Measurements from ENCODE around the gene LINGO3.

The LINGO3 gene

DNA sequence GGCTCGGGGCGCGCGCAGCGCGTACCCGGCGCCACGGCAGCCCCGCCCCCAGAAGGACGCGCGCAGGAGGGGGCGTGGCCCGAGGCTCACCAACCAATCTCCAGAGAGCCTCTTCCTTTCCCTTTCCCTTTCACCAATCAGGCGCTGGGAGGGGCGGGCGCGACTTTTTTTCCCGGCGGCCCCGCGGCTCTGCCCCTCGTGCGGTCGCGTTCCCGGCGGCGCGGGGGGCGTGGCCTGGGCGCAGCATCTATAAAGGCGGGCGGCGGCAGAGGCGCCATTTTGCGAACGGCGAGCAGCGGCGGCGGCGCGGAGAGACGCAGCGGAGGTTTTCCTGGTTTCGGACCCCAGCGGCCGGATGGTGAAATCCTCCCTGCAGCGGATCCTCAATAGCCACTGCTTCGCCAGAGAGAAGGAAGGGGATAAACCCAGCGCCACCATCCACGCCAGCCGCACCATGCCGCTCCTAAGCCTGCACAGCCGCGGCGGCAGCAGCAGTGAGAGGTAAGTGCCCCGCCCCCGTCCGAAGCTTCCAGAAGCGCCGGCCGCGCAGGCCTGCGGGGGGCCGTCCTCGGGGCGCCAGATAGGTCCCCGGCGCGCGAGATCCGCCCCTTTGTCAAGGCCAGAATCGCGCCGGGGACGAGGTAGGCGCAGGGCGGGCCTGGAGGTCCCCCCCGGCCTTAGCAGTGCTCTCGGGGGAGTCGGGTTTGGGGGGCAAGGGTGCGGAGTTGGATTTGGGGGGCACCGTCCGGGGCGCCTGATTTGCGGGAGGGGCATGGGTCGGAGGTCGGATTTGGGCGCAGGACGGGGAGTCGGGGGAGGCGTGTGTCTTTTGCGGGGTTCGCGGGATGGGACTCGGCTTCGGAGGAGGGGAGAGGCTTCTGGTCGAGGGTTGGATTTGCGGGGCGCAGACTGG lies 38.5 kb downstream of the LINGO3 start:
- H3K9me3 ChIP-seq (ENCODE audit: control insufficient read depth, insufficient read depth, low read length), result no peaks in the 10 kb centered on the region
- H3K4me1 ChIP-seq (ENCODE audit: insufficient read depth, low read length), result no peaks in the 10 kb centered on the region
- peak overlapping the region; percentile 99 for H3K9ac ChIP-seq (ENCODE audit: low read depth, low read length)
- H3K36me3 ChIP-seq (ENCODE audit: insufficient read depth, low read length), result peaks cover 5% of the 10 kb centered on the region

DNA sequence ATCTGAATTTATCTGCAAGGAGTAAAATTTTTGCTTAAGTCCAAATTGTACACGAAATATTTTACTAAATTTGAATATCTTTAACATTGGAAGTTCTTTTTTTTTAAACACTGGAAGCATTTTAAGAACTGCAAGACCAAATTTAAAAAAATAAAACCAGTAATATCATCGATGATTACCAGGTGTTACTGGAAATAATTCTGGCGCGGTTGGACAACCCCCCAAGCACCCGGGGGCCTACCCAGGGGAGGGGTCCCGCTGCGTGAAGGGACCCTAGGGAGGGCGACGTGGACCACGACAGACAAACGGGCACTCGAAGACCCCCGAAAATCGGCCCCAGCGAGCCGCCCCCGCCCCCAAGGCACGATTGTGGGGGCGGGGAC lies 39.1 kb downstream of the LINGO3 start:
- H3K4me1 ChIP-seq (ENCODE audit: insufficient read depth, low read length), result no peaks in the 10 kb centered on the region
- peaks cover 5% of the 10 kb centered on the region for H3K36me3 ChIP-seq (ENCODE audit: insufficient read depth, low read length)
- H3K9ac ChIP-seq (ENCODE audit: low read depth, low read length), result peak overlapping the region; percentile 97
- no peaks in the 10 kb centered on the region for H3K9me3 ChIP-seq (ENCODE audit: control insufficient read depth, insufficient read depth, low read length)

DNA sequence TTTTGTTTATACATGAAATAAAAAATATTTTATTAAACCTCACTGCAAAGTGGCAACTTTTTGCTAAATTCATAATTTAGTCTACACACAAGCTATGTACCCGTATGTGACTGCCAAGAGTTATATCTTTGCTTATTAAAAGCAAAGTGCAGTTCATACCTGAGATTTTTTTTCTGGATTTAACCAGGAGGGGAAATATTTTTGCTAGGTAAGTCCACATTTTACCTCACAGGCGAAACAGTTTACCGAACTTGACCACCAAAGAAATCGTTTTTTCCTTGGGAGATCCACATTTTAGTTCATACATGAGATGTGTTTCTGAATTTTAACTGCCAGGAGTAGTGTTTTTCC lies 39.5 kb downstream of the LINGO3 start:
- no peaks in the 10 kb centered on the region for H3K4me1 ChIP-seq (ENCODE audit: insufficient read depth, low read length)
- H3K36me3 ChIP-seq (ENCODE audit: insufficient read depth, low read length), result peaks cover 5% of the 10 kb centered on the region

DNA sequence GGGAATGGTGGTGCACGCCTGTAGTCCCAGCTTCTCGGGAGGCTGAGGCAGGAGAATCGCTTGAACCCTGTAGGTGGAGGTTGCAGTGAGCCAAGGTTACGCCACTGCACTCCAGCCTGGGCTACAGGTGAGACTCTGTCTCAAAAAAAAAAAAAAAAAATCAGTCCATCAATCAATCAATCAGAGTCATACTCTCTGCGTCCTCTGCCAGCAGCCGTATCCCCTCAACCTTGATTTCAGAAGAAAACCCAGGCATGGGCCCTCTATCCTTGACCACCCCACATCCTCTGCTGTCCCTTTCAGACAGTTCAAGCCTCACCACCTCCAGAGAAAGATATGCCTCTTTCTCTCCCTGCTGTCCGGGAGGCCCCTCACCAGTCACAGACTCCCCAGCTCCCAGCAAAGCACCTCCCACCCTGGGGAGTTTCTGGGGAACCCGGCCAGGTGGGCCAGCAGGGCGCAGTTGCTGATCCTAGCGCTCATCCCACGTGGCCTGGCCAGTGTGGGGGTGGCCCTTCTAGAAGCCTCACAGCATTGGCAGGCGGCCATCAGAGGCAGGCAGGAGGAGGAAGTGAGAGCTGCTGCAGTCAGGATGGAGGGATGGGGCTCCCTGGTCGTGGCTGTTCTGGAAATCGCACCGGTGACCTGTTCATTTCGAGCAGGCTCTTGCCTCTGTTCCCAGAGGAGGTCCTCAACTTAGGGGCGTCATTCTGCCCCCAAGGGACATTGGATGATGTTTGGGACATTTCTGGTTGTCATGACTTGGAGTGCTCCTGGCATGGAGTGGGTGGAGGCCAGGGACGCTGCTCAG lies 41.6 kb downstream of the LINGO3 start:
- H3K9ac ChIP-seq (ENCODE audit: low read depth, low read length), result no peak overlapping the region
- H3K36me3 ChIP-seq (ENCODE audit: insufficient read depth, low read length), result no peaks in the 10 kb centered on the region
- no peaks in the 10 kb centered on the region for H3K9me3 ChIP-seq (ENCODE audit: control insufficient read depth, insufficient read depth, low read length)
- no peaks in the 10 kb centered on the region for H3K4me1 ChIP-seq (ENCODE audit: insufficient read depth, low read length)

More for the DNA sequence above, 39.5 kb downstream of the LINGO3 start:
- Histone ChIP-seq H3K9me3 (ENCODE audit: control insufficient read depth, insufficient read depth, low read length) (no peaks in the 10 kb centered on the region), H3K9ac (ENCODE audit: low read depth, low read length) (peak overlapping the region; percentile 97)

DNA sequence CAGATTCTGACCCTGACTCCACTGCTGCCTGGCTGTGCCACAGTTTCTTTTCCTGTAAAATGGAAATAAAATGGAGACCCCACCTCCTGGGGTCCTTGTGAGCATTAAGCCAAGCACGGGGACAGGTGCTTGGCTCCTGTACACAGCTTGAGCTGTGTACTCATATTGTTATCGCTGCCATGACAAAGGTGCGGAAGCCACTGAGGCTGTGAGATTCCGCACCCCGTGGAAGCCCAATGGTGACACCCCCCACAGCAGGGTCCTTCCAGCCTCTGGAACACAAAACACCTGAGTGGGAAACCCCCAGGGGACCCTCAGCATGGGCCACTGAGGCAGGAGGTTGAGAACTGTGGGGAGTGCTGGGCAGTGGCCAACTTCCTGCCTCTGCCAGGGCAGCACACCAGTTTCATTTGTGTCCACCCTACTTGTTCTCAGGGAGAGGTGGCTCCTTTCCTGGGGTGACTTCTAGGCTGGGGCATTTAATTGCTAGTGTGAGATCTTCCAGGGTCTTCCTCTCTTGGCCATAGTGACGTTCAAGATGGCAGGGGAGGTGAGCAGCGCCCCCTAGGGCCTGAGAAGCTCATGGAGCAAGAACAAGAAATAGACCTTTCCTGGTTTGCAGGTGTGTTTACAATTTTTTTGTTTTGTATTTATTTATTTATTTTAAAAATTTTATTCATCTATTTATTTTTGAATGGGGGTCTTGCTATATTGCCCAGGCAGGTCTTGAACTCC lies 46.3 kb downstream of the LINGO3 start:
- no peaks in the 10 kb centered on the region for H3K36me3 ChIP-seq (ENCODE audit: insufficient read depth, low read length)
- no peaks in the 10 kb centered on the region for H3K4me1 ChIP-seq (ENCODE audit: insufficient read depth, low read length)
- H3K9ac ChIP-seq (ENCODE audit: low read depth, low read length), result no peak overlapping the region
- no peaks in the 10 kb centered on the region for H3K9me3 ChIP-seq (ENCODE audit: control insufficient read depth, insufficient read depth, low read length)

DNA sequence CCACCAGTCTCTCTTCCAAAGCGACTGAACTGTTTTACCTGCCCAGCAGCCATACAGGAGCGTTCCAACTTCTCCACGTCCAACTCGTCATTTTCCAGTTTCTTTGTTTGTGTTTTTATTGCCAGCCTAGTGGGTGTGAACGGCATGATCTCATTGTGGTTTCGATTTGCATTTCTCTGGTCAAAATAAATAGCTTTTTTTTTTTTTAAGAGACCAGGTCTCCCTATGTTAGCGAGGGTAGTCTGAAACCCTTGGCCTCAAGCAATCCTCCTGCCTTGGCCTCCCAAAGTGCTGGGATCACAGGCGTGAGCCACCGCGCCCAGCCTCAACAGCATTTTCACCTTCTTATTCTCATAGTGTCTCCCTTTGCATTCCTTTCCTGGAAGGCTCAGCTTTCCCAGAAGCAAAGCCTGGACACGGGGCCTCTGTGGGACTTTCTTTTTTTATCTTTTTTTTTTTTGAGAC lies 47.6 kb downstream of the LINGO3 start:
- Histone ChIP-seq H3K9ac (ENCODE audit: low read depth, low read length) (no peak overlapping the region), H3K4me1 (ENCODE audit: insufficient read depth, low read length) (no peaks in the 10 kb centered on the region), H3K9me3 (ENCODE audit: control insufficient read depth, insufficient read depth, low read length) (no peaks in the 10 kb centered on the region), H3K36me3 (ENCODE audit: insufficient read depth, low read length) (no peaks in the 10 kb centered on the region)

DNA sequence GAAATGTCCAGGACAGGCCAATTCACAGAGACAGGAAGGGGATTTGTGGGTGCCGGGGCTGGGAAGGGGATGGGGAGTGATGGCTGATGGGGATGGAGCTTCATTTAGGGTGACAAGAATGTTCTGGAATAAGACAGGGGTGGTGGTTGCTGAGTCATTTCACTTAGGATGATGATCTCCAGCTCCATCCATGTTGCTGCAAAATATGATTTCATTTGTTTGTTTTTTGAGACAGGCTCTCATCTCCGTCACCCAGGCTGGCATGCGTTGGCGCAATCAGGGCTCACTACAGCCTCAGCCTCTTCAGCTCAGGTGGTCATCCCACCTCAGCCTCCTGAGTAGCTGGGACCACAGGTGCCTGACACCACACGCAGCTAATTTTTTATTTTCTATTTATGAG lies 48.6 kb downstream of the LINGO3 start:
- H3K9ac ChIP-seq (ENCODE audit: low read depth, low read length), result no peak overlapping the region
- no peaks in the 10 kb centered on the region for H3K9me3 ChIP-seq (ENCODE audit: control insufficient read depth, insufficient read depth, low read length)
- H3K36me3 ChIP-seq (ENCODE audit: insufficient read depth, low read length), result no peaks in the 10 kb centered on the region
- no peaks in the 10 kb centered on the region for H3K4me1 ChIP-seq (ENCODE audit: insufficient read depth, low read length)
